HCT116 (cell line): ENCODE data around the gene TMEM145. TPM values are rescaled to one million over a fixed set of nuclear protein-coding genes. Genes with fewer than 3 reads are reported as not detected.

Experiments used
- ATAC-seq: fragments of 200-7000 bp; cut with Tn5 transposase; 2 replicates; pipeline ENCODE4 v1.9.1; 2020; ENCODE audit warnings: mild to moderate bottlenecking, moderate library complexity
- BruUV-seq: library from RNA; stranded (reverse); fragments of 400-500 nt; replicated peaks from 2 replicates; lab custom pipeline; 2021; lab: Mats Ljungman, UMichigan
- CTCF ChIA-PET: fragments of 300-600 bp; sonication (Branson Sonifier 250); formaldehyde crosslinking; loops from one replicate; lab custom pipeline; 2021; ENCODE audit warnings: antibody characterized with exemption; lab: Charles Lee
- POLR2A ChIA-PET: fragments of 300-600, 350-600 bp; sonication (Branson Sonifier 250); formaldehyde crosslinking; loops from one replicate; lab custom pipeline; 2021; ENCODE audit warnings: antibody characterized with exemption; lab: Charles Lee
- RAD21 ChIA-PET, 2 experiments: fragments of 300-600 bp; sonication (Branson Sonifier 250); formaldehyde crosslinking; loops; one replicate each; lab custom pipeline; 2023; ENCODE audit warnings: low total read pairs in 2 of 2; ENCODE audit not compliant: uncharacterized antibody in 2 of 2, unreplicated experiment in 2 of 2, low non-redundant PET in 1 of 2; lab: Charles Lee
- DNase-seq: peaks from one replicate; pipeline ENCODE4 v3.0.0-alpha.2; 2010; ENCODE audit warnings: low read depth, low spot score
- H2AFZ ChIP-seq: fragments of 200-600 bp; shearing (Covaris generic), sonication (generic); 2 replicates; pipeline ENCODE4 v1.6.1; 2017; ENCODE audit warnings: low read depth, mixed run types, mixed read lengths, antibody characterized with exemption, low read length; ENCODE audit not compliant: poor library complexity, severe bottlenecking
- H3K27ac ChIP-seq: 2 replicates; pipeline ENCODE4 v1.5.1; 2012; ENCODE audit warnings: low read depth, low read length
- H3K27me3 ChIP-seq: fragments of 200-600 bp; sonication (generic); 2 replicates; pipeline ENCODE4 v1.6.1; 2016; ENCODE audit warnings: mixed run types, low read length, mixed read lengths; ENCODE audit not compliant: insufficient read depth
- H3K36me3 ChIP-seq, 2 experiments: fragments of 200-500 bp in 1 of 2; fragments of 200-600 bp in 1 of 2; sonication (Bioruptor generic) in 1 of 2; sonication (generic) in 1 of 2; 2 replicates each; pipeline versions ENCODE4 v1.5.1 to v1.6.1; 2014 to 2016; ENCODE audit warnings: low read length in 2 of 2, inconsistent platforms in 1 of 2, mixed read lengths in 1 of 2, mixed run types in 1 of 2; ENCODE audit not compliant: insufficient read depth in 2 of 2, control insufficient read depth in 1 of 2
- H3K4me1 ChIP-seq, 2 experiments: fragments of 200-600 bp in 1 of 2; sonication (generic) in 1 of 2; 2 replicates each; pipeline versions ENCODE4 v1.5.1 to v1.6.1; 2012 to 2017; ENCODE audit warnings: low read length in 2 of 2, inconsistent platforms in 1 of 2, mild to moderate bottlenecking in 1 of 2, mixed read lengths in 1 of 2, mixed run types in 1 of 2, moderate library complexity in 1 of 2; ENCODE audit not compliant: insufficient read depth in 2 of 2, control insufficient read depth in 1 of 2
- H3K4me2 ChIP-seq: fragments of 200-600 bp; sonication (generic); 2 replicates; pipeline ENCODE4 v1.6.1; 2017; ENCODE audit warnings: mixed run types, low read length, mixed read lengths
- H3K4me3 ChIP-seq, 2 experiments: fragments of 200-600 bp in 1 of 2; sonication (generic) in 1 of 2; replicated peaks in 1 of 2; 2 replicates each; pipeline ENCODE4 v1.5.1; 2011 to 2016; ENCODE audit warnings: low read length in 2 of 2, control low read depth in 1 of 2, low read depth in 1 of 2, mild to moderate bottlenecking in 1 of 2, mixed read lengths in 1 of 2, mixed run types in 1 of 2
- H3K79me2 ChIP-seq: fragments of 200-600 bp; sonication (generic); 2 replicates; pipeline ENCODE4 v1.6.1; 2017; ENCODE audit warnings: mild to moderate bottlenecking, mixed run types, low read length, moderate library complexity, mixed read lengths; ENCODE audit not compliant: insufficient read depth
- H3K9ac ChIP-seq: fragments of 200-600 bp; sonication (generic); 2 replicates; pipeline ENCODE4 v1.6.1; 2016; ENCODE audit warnings: low read length, mixed read lengths
- H3K9me2 ChIP-seq: fragments of 200-600 bp; sonication (generic), shearing (Covaris generic); 2 replicates; pipeline ENCODE4 v1.6.1; 2017; ENCODE audit warnings: mixed run types, mild to moderate bottlenecking, moderate library complexity; ENCODE audit not compliant: insufficient read depth
- H3K9me3 ChIP-seq, 2 experiments: fragments of 200-500 bp in 1 of 2; fragments of 200-600 bp in 1 of 2; sonication (Bioruptor generic) in 1 of 2; sonication (generic) in 1 of 2; 2 replicates each; pipeline ENCODE4 v1.6.1; 2014 to 2017; ENCODE audit warnings: low read length in 2 of 2, mixed read lengths in 2 of 2, inconsistent platforms in 1 of 2, low read depth in 1 of 2, mild to moderate bottlenecking in 1 of 2, mixed run types in 1 of 2, moderate library complexity in 1 of 2; ENCODE audit not compliant: control insufficient read depth in 1 of 2, insufficient read depth in 1 of 2
- H4K20me1 ChIP-seq: fragments of 200-600 bp; sonication (generic), shearing (Covaris generic); 2 replicates; pipeline ENCODE4 v1.6.1; 2017; ENCODE audit warnings: mixed run types, mild to moderate bottlenecking, moderate library complexity; ENCODE audit not compliant: insufficient read depth
- ATF3 ChIP-seq: IDR thresholded peaks from 2 replicates; pipeline ENCODE4 v1.6.1; 2012
- CBX3 ChIP-seq: IDR thresholded peaks from 2 replicates; pipeline ENCODE4 v1.6.1; 2012; ENCODE audit warnings: low read depth
- EGR1 ChIP-seq: IDR thresholded peaks from 2 replicates; pipeline ENCODE4 v1.6.1; 2012; ENCODE audit warnings: low read depth
- JUND ChIP-seq: IDR thresholded peaks from 2 replicates; pipeline ENCODE4 v1.6.1; 2012
- SP1 ChIP-seq: IDR thresholded peaks from 2 replicates; pipeline ENCODE4 v1.6.1; 2012; ENCODE audit warnings: low read depth
- intact Hi-C: fragments of 100-400 bp; cut with micrococcal nuclease; formaldehyde crosslinking; loops from 2 replicates; pipeline ENCODE4 v1.10.0; 2022
- total RNA-seq: library from RNA; stranded (reverse); gene quantifications from one replicate; pipeline ENCODE4 v1.2.1, GENCODE V29; 2021; ENCODE audit not compliant: unreplicated experiment

Gene TMEM145
- total RNA-seq, 1 experiment from 2014 or later, result 7.2 TPM

- H3K9ac ChIP-seq, result no peak overlapping the region
- TF ChIP-seq EGR1 (no peak), CBX3 (no peak), SP1 (no peak)
- no peak overlapping the region for H3K27ac ChIP-seq
- H4K20me1 ChIP-seq, result no peaks in the 10 kb centered on the region
- H3K79me2 ChIP-seq, result no peaks in the 10 kb centered on the region
- DNase-seq (no peak), ATAC-seq (no peak)
- BruUV-seq, result no TSS peak
- no peak overlapping the region for H3K4me3 ChIP-seq
- CTCF ChIA-PET, result no interaction called here
- H3K4me2 ChIP-seq, result no peak overlapping the region
- intact Hi-C loops, result no loop called here
- POLR2A ChIA-PET, result no interaction called here
- RAD21 ChIA-PET, result no interaction called here
- peaks cover 0 to 11% of the 10 kb centered on the region in 2 experiments; a peak in 2 of 4 replicates for H3K36me3 ChIP-seq
- no peak overlapping the region for H2AFZ ChIP-seq
- H3K9me3 ChIP-seq, result peaks cover 9 to 10% of the 10 kb centered on the region in 2 experiments; a peak in 2 of 4 replicates
- H3K9me2 ChIP-seq, result no peaks in the 10 kb centered on the region
- no peaks in the 10 kb centered on the region for H3K27me3 ChIP-seq
- no peaks in the 10 kb centered on the region for H3K4me1 ChIP-seq
These were observed 48.4 kb downstream of the TMEM145 start for GRCh38 chr19:42361545-42361910.

GRCh38 chr19:42362342-42362741, 49.2 kb downstream of the TMEM145 start:
- Histone ChIP-seq H2AFZ (no peak overlapping the region), H3K79me2 (no peaks in the 10 kb centered on the region), H3K4me2 (no peak overlapping the region), H3K9me2 (no peaks in the 10 kb centered on the region)
- intact Hi-C loops, result no loop called here
- CTCF ChIA-PET, result no interaction called here
- no peak for TF ChIP-seq ATF3
- no peak for TF ChIP-seq JUND
- TF ChIP-seq, all 23 proteins: peak for 0
- no peak overlapping the region for H3K9ac ChIP-seq
- no peak overlapping the region for H3K4me3 ChIP-seq
- DNase-seq (no peak), ATAC-seq (no peak)
- H3K36me3 ChIP-seq, result peaks cover 0 to 11% of the 10 kb centered on the region in 2 experiments; a peak in 2 of 4 replicates
- H4K20me1 ChIP-seq, result no peaks in the 10 kb centered on the region
- no peaks in the 10 kb centered on the region for H3K4me1 ChIP-seq
- RAD21 ChIA-PET, result no interaction called here
- H3K27ac ChIP-seq, result no peak overlapping the region
- H3K27me3 ChIP-seq, result no peaks in the 10 kb centered on the region
- POLR2A ChIA-PET, result no interaction called here
- H3K9me3 ChIP-seq, result peaks cover 9 to 10% of the 10 kb centered on the region in 2 experiments; a peak in 2 of 4 replicates
- BruUV-seq, result no TSS peak
